H1 (cell line): Measurements from ENCODE around the gene DYRK1A. TPM values are rescaled to one million over a fixed set of nuclear protein-coding genes. Genes with fewer than 3 reads are reported as not detected.

Experiments
- CTCF ChIA-PET: fragments of 300-600 bp; sonication (Branson Sonifier 250); formaldehyde crosslinking; loops from one replicate; lab custom pipeline; 2021; ENCODE audit not compliant: partially characterized antibody; lab: Charles Lee
- POLR2A ChIA-PET: fragments of 300-600 bp; sonication (Branson Sonifier 250); formaldehyde crosslinking; loops from one replicate; lab custom pipeline; 2021; ENCODE audit warnings: inconsistent platforms; ENCODE audit not compliant: partially characterized antibody; lab: Charles Lee
- DNase-seq, 2 experiments: peaks; one replicate each; pipeline versions ENCODE4 v3.0.0 to v3.0.0-alpha.2; 2010 to 2022; ENCODE audit warnings: low spot score in 2 of 2, low read depth in 1 of 2, mixed read lengths in 1 of 2
- FAIRE-seq: peaks from 2 replicates; lab custom pipeline; 2011; peaks lifted over from hg19 to GRCh38; lab: Jason Lieb, UNC
- H2AFZ ChIP-seq: 2 replicates; pipeline ENCODE4 v1.8.1; 2012; ENCODE audit warnings: low read length, inconsistent platforms
- H2AK5ac ChIP-seq: 2 replicates; pipeline ENCODE4 v1.6.1; 2013; ENCODE audit warnings: low read depth, low read length
- H2BK120ac ChIP-seq: replicated peaks from 2 replicates; pipeline ENCODE3; 2013; ENCODE audit warnings: low read depth, low read length, inconsistent platforms
- H2BK12ac ChIP-seq: 2 replicates; pipeline ENCODE4 v1.6.1; 2013; ENCODE audit warnings: low read depth, low read length
- H2BK15ac ChIP-seq: 2 replicates; pipeline ENCODE4 v1.6.1; 2013; ENCODE audit warnings: low read length
- H2BK20ac ChIP-seq: 2 replicates; pipeline ENCODE4 v1.6.1; 2013; ENCODE audit warnings: low read length
- H2BK5ac ChIP-seq: 2 replicates; pipeline ENCODE4 v1.6.1; 2013; ENCODE audit warnings: low read depth, low read length
- H3K14ac ChIP-seq: 2 replicates; pipeline ENCODE4 v1.6.1; 2013; ENCODE audit warnings: inconsistent platforms; ENCODE audit not compliant: insufficient read length
- H3K18ac ChIP-seq: 2 replicates; pipeline ENCODE4 v1.6.1; 2013; ENCODE audit warnings: low read length; ENCODE audit errors: extremely low read depth
- H3K23ac ChIP-seq: 2 replicates; pipeline ENCODE4 v1.6.1; 2013; ENCODE audit warnings: inconsistent platforms; ENCODE audit not compliant: insufficient read length
- H3K23me2 ChIP-seq: 2 replicates; pipeline ENCODE4 v1.6.1; 2013; ENCODE audit warnings: low read depth, low read length
- H3K27ac ChIP-seq: 2 replicates; pipeline ENCODE4 v1.6.1; 2011; ENCODE audit warnings: low read depth, low read length, inconsistent platforms
- H3K27me3 ChIP-seq, 4 experiments: replicated peaks in 1 of 4; 1 replicate in 1 of 4; 2 replicates in 3 of 4; pipeline versions ENCODE4 v1.6.1 to v1.8.1; 2011 to 2013; ENCODE audit warnings: low read length in 3 of 4, mild to moderate bottlenecking in 3 of 4, inconsistent platforms in 2 of 4, mixed read lengths in 2 of 4, moderate library complexity in 1 of 4; ENCODE audit not compliant: control insufficient read depth in 3 of 4, insufficient read depth in 3 of 4; ENCODE audit errors: extremely low read depth in 1 of 4
- H3K36me3 ChIP-seq, 4 experiments: 2 replicates each; pipeline versions ENCODE4 v1.6.1 to v1.8.1; 2011 to 2013; ENCODE audit warnings: mild to moderate bottlenecking in 4 of 4, low read length in 3 of 4, moderate library complexity in 2 of 4, control low read depth in 1 of 4, inconsistent platforms in 1 of 4; ENCODE audit not compliant: insufficient read depth in 4 of 4, control insufficient read depth in 2 of 4
- H3K4ac ChIP-seq: replicated peaks from 2 replicates; pipeline ENCODE3; 2013; ENCODE audit warnings: low read length, low read depth, mixed read lengths, inconsistent platforms; ENCODE audit not compliant: insufficient read length
- H3K4me1 ChIP-seq, 4 experiments: replicated peaks in 1 of 4; 1 replicate in 1 of 4; 2 replicates in 3 of 4; pipeline versions ENCODE4 v1.6.1 to v1.8.1; 2011 to 2013; ENCODE audit warnings: low read length in 3 of 4, inconsistent platforms in 2 of 4, mixed read lengths in 1 of 4; ENCODE audit not compliant: insufficient read depth in 4 of 4, control insufficient read depth in 3 of 4
- H3K4me2 ChIP-seq, 2 experiments: 2 replicates each; pipeline versions ENCODE4 v1.6.1 to v1.8.1; 2011 to 2013; ENCODE audit warnings: low read depth in 2 of 2, low read length in 2 of 2, control low read depth in 1 of 2, inconsistent platforms in 1 of 2, mild to moderate bottlenecking in 1 of 2; ENCODE audit not compliant: insufficient read depth in 1 of 2
- H3K4me3 ChIP-seq, 4 experiments: fragments of 200-600, 300-600 bp in 1 of 4; sonication (generic), shearing (Covaris generic), sonication (Bioruptor Twin) in 1 of 4; 2 replicates each; pipeline versions ENCODE4 v1.5.1 to v1.8.1; 2011 to 2016; ENCODE audit warnings: low read length in 4 of 4, low read depth in 3 of 4, control low read depth in 2 of 4, inconsistent platforms in 2 of 4, mild to moderate bottlenecking in 2 of 4, mixed read lengths in 1 of 4, moderate library complexity in 1 of 4; ENCODE audit not compliant: insufficient read depth in 2 of 4; ENCODE audit errors: extremely low read depth in 1 of 4
- H3K56ac ChIP-seq: replicated peaks from 2 replicates; pipeline ENCODE3; 2013; ENCODE audit warnings: low read depth, mild to moderate bottlenecking, mixed read lengths, low read length, inconsistent platforms; ENCODE audit not compliant: insufficient read length
- H3K79me1 ChIP-seq: 2 replicates; pipeline ENCODE4 v1.6.1; 2013; ENCODE audit warnings: low read depth, low read length, control low read depth
- H3K79me2 ChIP-seq, 2 experiments: 2 replicates each; pipeline versions ENCODE4 v1.6.1 to v1.8.1; 2012 to 2013; ENCODE audit warnings: low read length in 2 of 2, mild to moderate bottlenecking in 2 of 2, inconsistent platforms in 1 of 2; ENCODE audit not compliant: insufficient read depth in 2 of 2, control insufficient read depth in 1 of 2
- H3K9ac ChIP-seq, 4 experiments: replicated peaks in 1 of 4; 1 replicate in 1 of 4; 2 replicates in 3 of 4; pipeline versions ENCODE4 v1.6.1 to v1.8.1; 2011 to 2013; ENCODE audit warnings: low read depth in 3 of 4, low read length in 3 of 4, control low read depth in 2 of 4, mild to moderate bottlenecking in 2 of 4, moderate library complexity in 2 of 4, inconsistent platforms in 1 of 4; ENCODE audit errors: extremely low read depth in 1 of 4
- H3K9me3 ChIP-seq, 2 experiments: 2 replicates each; pipeline versions ENCODE4 v1.6.1 to v1.8.1; 2012 to 2013; ENCODE audit warnings: mild to moderate bottlenecking in 2 of 2, moderate library complexity in 2 of 2, control low read depth in 1 of 2, inconsistent platforms in 1 of 2, low read depth in 1 of 2, low read length in 1 of 2, mixed read lengths in 1 of 2; ENCODE audit not compliant: insufficient read depth in 2 of 2
- H4K20me1 ChIP-seq, 2 experiments: replicated peaks in 1 of 2; 2 replicates each; pipeline versions ENCODE3 to v1.8.1; 2011 to 2013; ENCODE audit warnings: inconsistent platforms in 2 of 2, low read length in 2 of 2, mild to moderate bottlenecking in 1 of 2; ENCODE audit not compliant: insufficient read depth in 2 of 2, control insufficient read depth in 1 of 2
- H4K5ac ChIP-seq: 2 replicates; pipeline ENCODE4 v1.6.1; 2013; ENCODE audit warnings: low read length, low read depth, mixed read lengths, inconsistent platforms; ENCODE audit not compliant: insufficient read length
- H4K8ac ChIP-seq: 2 replicates; pipeline ENCODE4 v1.8.0; 2013; ENCODE audit warnings: mild to moderate bottlenecking, moderate library complexity, low read length, inconsistent platforms; ENCODE audit not compliant: insufficient read depth; ENCODE audit errors: extremely low read depth
- H4K91ac ChIP-seq: replicated peaks from 2 replicates; pipeline ENCODE3; 2013; ENCODE audit warnings: low read length, mixed read lengths, inconsistent platforms; ENCODE audit not compliant: insufficient read length
- BRCA1 ChIP-seq: IDR thresholded peaks from 2 replicates; pipeline ENCODE4 v1.6.1; 2012; ENCODE audit warnings: low read depth, low read length, improper control_type of control experiment
- CBX5 ChIP-seq: fragments of 300-800, 300-1000 bp; sonication (generic); IDR thresholded peaks from 2 replicates; pipeline ENCODE4 v1.7.1; 2016; ENCODE audit warnings: antibody characterized with exemption, low read length, low read depth
- CEBPB ChIP-seq: IDR thresholded peaks from 2 replicates; pipeline ENCODE4 v1.6.1; 2012; ENCODE audit warnings: low read depth, low read length
- CHD2 ChIP-seq: IDR thresholded peaks from 2 replicates; pipeline ENCODE4 v1.6.1; 2012; ENCODE audit warnings: low read length, improper control_type of control experiment
- SRF ChIP-seq: IDR thresholded peaks from 2 replicates; pipeline ENCODE4 v1.6.1; 2011; ENCODE audit warnings: mild to moderate bottlenecking, low read depth, low read length, moderate library complexity
- TCF12 ChIP-seq: IDR thresholded peaks from 2 replicates; pipeline ENCODE4 v1.6.1; 2011; ENCODE audit warnings: low read depth, mild to moderate bottlenecking, low read length
- WGBS, 2 experiments: shearing (Covaris generic) in 1 of 2; methylation state at CpG; one replicate each; pipeline versions ENCODE4 v1.1.6 to v1.1.7; 2013 to 2015; ENCODE audit warnings: low lambda C conversion rate in 2 of 2, mixed read lengths in 2 of 2, inconsistent platforms in 1 of 2, low coverage in 1 of 2, missing lambda C conversion rate in 1 of 2; ENCODE audit not compliant: insufficient replicate concordance in 2 of 2, insufficient coverage in 1 of 2, insufficient read length in 1 of 2; ENCODE audit errors: extremely low coverage in 1 of 2, missing lambda C conversion rate in 1 of 2; 5-methylcytosine and 5-hydroxymethylcytosine counted together
- polyA plus RNA-seq, 7 experiments: library from polyadenylated mRNA; depleted of rRNA in 3 of 7; stranded (reverse) in 5 of 7; unstranded in 2 of 7; fragments of >200 nt in 5 of 7; fragments of 200-250 nt in 2 of 7; gene quantifications; 1 replicate in 5 of 7; 2 replicates in 1 of 7; 4 replicates in 1 of 7; pipeline versions ENCODE4 v1.2.1 to v1.2.3, GENCODE V29; 2011 to 2013; ENCODE audit warnings: missing spikeins in 2 of 7, mixed read lengths in 2 of 7
- total RNA-seq: library from RNA; stranded (reverse); fragmentation: NEBNext Ultra II Directional; extraction: Animal tissue kit (Norgen Biotek cat#: 25700); gene quantifications from 2 replicates; pipeline ENCODE4 v1.2.1, GENCODE V29; 2021

Gene DYRK1A
- total and polyA plus RNA-seq, 2 of the 8 experiments (the other 6 are each of a cell fraction or from before 2014, with no cell fraction given), result 61.1 to 62.2 TPM

DNA sequence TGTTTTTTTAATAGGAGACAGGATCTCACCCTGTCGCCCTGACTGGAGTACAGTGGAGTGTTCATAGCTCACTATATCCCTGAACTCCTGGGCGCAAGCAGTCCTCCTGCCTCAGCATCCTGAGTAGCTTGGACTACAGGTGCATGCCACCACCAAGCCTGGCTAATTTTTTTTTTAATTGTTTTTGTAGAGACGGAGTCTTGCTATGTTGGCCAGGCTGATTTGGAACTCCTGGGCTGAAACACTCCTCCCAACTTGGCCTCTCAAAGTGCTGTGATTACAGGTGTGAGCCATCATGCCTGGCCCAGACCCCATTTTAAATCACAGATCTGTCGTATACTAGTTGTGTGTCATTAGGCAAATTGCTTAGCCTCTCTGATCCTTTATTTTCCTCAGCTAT is 161.1 kb downstream of the DYRK1A start:
- H3K4me1 ChIP-seq, result no peaks in the 10 kb centered on the region; a peak in 1 of 7 replicates
- H2BK120ac ChIP-seq, result no peak overlapping the region
- no peak overlapping the region for H3K9ac ChIP-seq
- H2BK20ac ChIP-seq, result no peak overlapping the region
- no peak overlapping the region for H4K91ac ChIP-seq
- DNase-seq (no peak), FAIRE-seq (no peak)
- H3K4me2 ChIP-seq, result no peak overlapping the region
- no peak overlapping the region for H4K5ac ChIP-seq
- H3K4ac ChIP-seq, result no peak overlapping the region
- H3K27ac ChIP-seq, result no peak overlapping the region
- no peaks in the 10 kb centered on the region for H3K9me3 ChIP-seq
- WGBS, 2 experiments, result 88% methylated on average over 4 of the region's 4 CpGs; no CpG with 5 or more reads in 1 of the 2 experiments
- ChIA-PET CTCF (interaction anchor here (0.6 to 1.3 kb wide), 4 partner anchors 36 to 829 kb away, joined by 4 to 5 read pairs (median 4); partner anchors contain the start of gene KCNJ6), POLR2A (interaction anchor here (0.7 kb wide), 1 partner anchor 196 kb away, joined by 3 read pairs; no protein-coding TSS in a partner anchor)
- no peak overlapping the region for H4K8ac ChIP-seq
- H3K56ac ChIP-seq, result no peak overlapping the region
- no peak overlapping the region for H2AK5ac ChIP-seq
- H3K18ac ChIP-seq, result no peak overlapping the region
- H2BK15ac ChIP-seq, result no peak overlapping the region
- no peak overlapping the region for H3K23ac ChIP-seq
- H3K36me3 ChIP-seq, result no peaks in the 10 kb centered on the region
- no peaks in the 10 kb centered on the region for H4K20me1 ChIP-seq
- H3K23me2 ChIP-seq, result no peaks in the 10 kb centered on the region
- no peak overlapping the region for H2BK5ac ChIP-seq
- H3K79me1 ChIP-seq, result no peaks in the 10 kb centered on the region
- H3K27me3 ChIP-seq, result no peaks in the 10 kb centered on the region
- H2AFZ ChIP-seq, result no peak overlapping the region
- H3K79me2 ChIP-seq, result no peaks in the 10 kb centered on the region
- no peak overlapping the region for H2BK12ac ChIP-seq
- H3K4me3 ChIP-seq, result no peak overlapping the region
- H3K14ac ChIP-seq, result no peak overlapping the region
- TF ChIP-seq BRCA1 (no peak), CBX5 (no peak), CEBPB (no peak), CHD2 (no peak), TCF12 (no peak), SRF (no peak)
